HG03064 (cell line): ENCODE measurements around the gene ASIC3.

Experiments
- ATAC-seq: cut with Tn5 transposase; IDR thresholded peaks from one replicate; pipeline ENCODE4 v1.9.1; 2021; ENCODE audit warnings: low read depth; ENCODE audit not compliant: unreplicated experiment

Gene ASIC3

GRCh38 chr7:151069841-151070573, 21.7 kb downstream of the ASIC3 start:
- no peak for ATAC-seq

GRCh38 chr7:151070574-151070960, 22.2 kb downstream of the ASIC3 start:
- no peak for ATAC-seq

GRCh38 chr7:151071032-151071866, 22.9 kb downstream of the ASIC3 start:
- no peak for ATAC-seq

GRCh38 chr7:151073990-151074389, 25.7 kb downstream of the ASIC3 start:
- no peak for ATAC-seq

- no peak for ATAC-seq
Measured at GRCh38 chr7:151074817-151075661, 26.7 kb downstream of the ASIC3 start.

GRCh38 chr7:151075662-151075971, 27.3 kb downstream of the ASIC3 start:
- no peak for ATAC-seq

- ATAC-seq: no peak
Measured at GRCh38 chr7:151075978-151076426, 27.7 kb downstream of the ASIC3 start.

- ATAC-seq: no peak
Measured at GRCh38 chr7:151076863-151077704, 28.8 kb downstream of the ASIC3 start.

- ATAC-seq: no peak
Measured at GRCh38 chr7:151077705-151078232, 29.4 kb downstream of the ASIC3 start.

GRCh38 chr7:151078233-151079040, 30.1 kb downstream of the ASIC3 start:
- ATAC-seq: no peak

- ATAC-seq: no peak
Measured at GRCh38 chr7:151079199-151079910, 31.0 kb downstream of the ASIC3 start.

GRCh38 chr7:151080067-151080521, 31.8 kb downstream of the ASIC3 start:
- ATAC-seq: peak; percentile 1

GRCh38 chr7:151080522-151081169, 32.3 kb downstream of the ASIC3 start, which contains the start of gene FASTK:
Gene FASTK (minus strand): TSS chr7:151080809. CDS start chr7:151080766, 43 bp downstream.
- ATAC-seq: peak; percentile 65

GRCh38 chr7:151081170-151082101, 33.1 kb downstream of the ASIC3 start:
- no peak for ATAC-seq

- ATAC-seq: no peak
Measured at GRCh38 chr7:151082141-151083070, 34.1 kb downstream of the ASIC3 start.
